ENCODE data around the gene XRN2.

Gene XRN2

GRCh38 chr20:21430020-21430419, 126.9 kb downstream of the XRN2 start:
- DNase-seq (ENCODE audit: low read depth) = no peak

GRCh38 chr20:21432911-21433310, 129.8 kb downstream of the XRN2 start:
- DNase-seq (ENCODE audit: low read depth) = no peak

- peak; percentile 10 for DNase-seq (ENCODE audit: low read depth)
Observed at GRCh38 chr20:21433329-21433890, 130.3 kb downstream of the XRN2 start.

- DNase-seq (ENCODE audit: low read depth) = no peak
Observed at GRCh38 chr20:21435576-21435975, 132.4 kb downstream of the XRN2 start.

GRCh38 chr20:21436205-21436604, 133.1 kb downstream of the XRN2 start:
- DNase-seq (ENCODE audit: low read depth) = peak; percentile 73

GRCh38 chr20:21437248-21437647, 134.1 kb downstream of the XRN2 start:
- DNase-seq (ENCODE audit: low read depth) = no peak

- DNase-seq (ENCODE audit: low read depth) = no peak
Observed at GRCh38 chr20:21437816-21438215, 134.7 kb downstream of the XRN2 start.
